ENCODE measurements around the gene LTBP1. TPM values are rescaled to one million over a fixed set of nuclear protein-coding genes. Genes with fewer than 3 reads are reported as not detected.
A peak's percentile ranks its signal among the peaks of the same experiment; 100 is the strongest.
"Not testable (repeated sequence)": the region's sequence is repeated elsewhere in the genome, so short reads cannot be mapped to it uniquely, and the experiment has no call there.

The LTBP1 gene
- total RNA-seq, 1 donor: 33.7 TPM

DNA sequence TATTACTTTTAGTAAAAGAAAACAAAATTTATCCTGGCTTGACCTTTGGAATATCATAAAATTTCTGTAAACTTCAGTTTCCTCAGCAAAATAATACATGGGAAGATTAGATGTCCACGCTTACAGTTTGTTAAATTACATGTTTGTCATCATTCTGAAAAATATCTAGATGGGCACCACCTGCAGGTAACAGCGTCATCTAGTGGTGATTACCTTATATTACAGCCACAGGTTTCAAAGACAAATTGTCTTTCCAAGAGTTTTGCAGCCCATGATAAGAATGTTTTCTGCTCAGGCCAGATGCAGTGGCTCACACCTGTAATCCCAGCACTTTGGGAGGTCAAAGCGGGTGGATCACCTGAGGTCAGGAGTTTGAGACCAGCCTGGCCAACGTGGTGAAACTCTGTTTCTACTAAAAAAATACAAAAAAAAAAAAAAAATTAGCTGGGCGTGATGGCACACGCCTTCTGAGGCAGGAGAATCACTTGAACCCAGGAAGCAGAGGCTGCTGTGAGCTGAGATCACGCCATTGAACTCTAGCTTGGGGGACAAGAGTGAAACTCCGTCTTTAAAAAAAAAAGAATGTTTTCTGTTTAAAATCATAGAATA, 433.4 kb downstream of the LTBP1 start:
- no peak for DNase-seq (ENCODE audit: low read depth)
- TF ChIP-seq CTCF (IDR thresholded peaks at IDR 0.05; ENCODE audit: insufficient read depth, low read depth, low read length): peak; percentile 65
- no peak overlapping the region for H3K4me3 ChIP-seq (ENCODE audit: low read depth, low read length)

DNA sequence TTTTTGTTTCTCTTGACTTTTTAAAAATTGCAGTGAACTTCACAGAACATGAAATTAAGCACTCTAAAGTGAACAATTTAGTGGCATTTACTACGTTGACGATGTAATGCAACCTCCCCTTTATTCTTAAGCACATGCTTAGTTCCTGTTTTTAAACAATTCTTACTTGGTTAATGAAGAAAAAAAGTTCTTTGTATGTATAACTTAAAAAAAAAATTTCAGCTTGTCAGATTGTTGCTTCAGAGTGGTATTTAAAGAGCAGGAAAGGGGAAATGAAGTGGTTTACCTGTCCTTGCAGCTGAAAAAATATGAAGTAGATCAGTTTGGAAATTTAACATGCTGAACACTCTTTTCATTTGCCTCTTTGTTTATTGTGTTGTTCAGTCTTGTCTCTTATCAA, 434.0 kb downstream of the LTBP1 start:
- H3K4me3 ChIP-seq (ENCODE audit: low read depth, low read length): no peak overlapping the region
- TF ChIP-seq CTCF (IDR thresholded peaks at IDR 0.05; ENCODE audit: insufficient read depth, low read depth, low read length): no peak
- no peak for DNase-seq (ENCODE audit: low read depth)

- no peak for DNase-seq (ENCODE audit: low read depth)
- no peak for TF ChIP-seq CTCF (IDR thresholded peaks at IDR 0.05; ENCODE audit: insufficient read depth, low read depth, low read length)
Measured at GRCh38 chr2:33381301-33381858, 434.6 kb downstream of the LTBP1 start.

GRCh38 chr2:33383855-33384598, 437.3 kb downstream of the LTBP1 start:
- DNase-seq (ENCODE audit: low read depth): no peak
- no peak overlapping the region for H3K4me3 ChIP-seq (ENCODE audit: low read depth, low read length)
- TF ChIP-seq CTCF (IDR thresholded peaks at IDR 0.05; ENCODE audit: insufficient read depth, low read depth, low read length): no peak

More at GRCh38 chr2:33381301-33381858, 434.6 kb downstream of the LTBP1 start:
- no peak overlapping the region for H3K4me3 ChIP-seq (ENCODE audit: low read depth, low read length)

DNA sequence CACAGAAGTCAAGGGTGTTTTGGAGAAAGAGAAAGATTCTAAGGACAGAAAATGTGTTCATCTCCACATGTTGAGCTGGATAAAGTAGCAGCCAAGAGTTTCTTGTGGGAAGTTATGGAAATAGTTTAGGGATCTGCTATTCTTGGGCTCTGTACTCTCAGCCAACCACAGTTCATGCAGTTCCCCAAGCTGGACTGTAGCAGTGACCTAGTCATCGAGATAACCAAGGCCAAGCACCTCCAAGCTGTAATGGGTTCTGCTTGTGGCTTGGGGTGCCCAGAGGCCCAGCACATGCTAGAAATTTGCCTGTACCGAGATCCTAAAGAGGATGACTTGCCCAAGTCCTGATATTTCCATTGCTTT, 437.8 kb downstream of the LTBP1 start:
- no peak for DNase-seq (ENCODE audit: low read depth)

DNA sequence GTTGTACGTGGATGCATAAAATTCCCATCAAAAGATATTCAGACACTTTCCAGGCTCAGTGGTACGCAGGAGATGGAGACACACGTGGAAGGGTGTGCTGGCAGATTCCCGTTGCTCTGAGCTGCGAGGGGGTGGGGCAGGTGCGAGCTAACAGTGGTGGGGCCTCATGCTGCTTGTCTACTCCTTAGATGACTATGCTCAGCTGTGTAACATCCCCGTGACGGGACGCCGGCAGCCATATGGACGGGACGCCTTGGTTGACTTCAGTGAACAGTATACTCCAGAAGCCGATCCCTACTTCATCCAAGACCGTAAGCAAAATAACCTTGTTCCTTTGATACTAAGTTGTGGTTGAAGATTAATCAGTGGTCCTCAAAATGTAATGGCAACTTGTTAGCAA, 442.2 kb downstream of the LTBP1 start:
- DNase-seq (ENCODE audit: low read depth): no peak
- no peak for TF ChIP-seq CTCF (IDR thresholded peaks at IDR 0.05; ENCODE audit: insufficient read depth, low read depth, low read length)
- no peak overlapping the region for H3K4me3 ChIP-seq (ENCODE audit: low read depth, low read length)

More for the DNA sequence above, 437.8 kb downstream of the LTBP1 start:
- no peak for TF ChIP-seq CTCF (IDR thresholded peaks at IDR 0.05; ENCODE audit: insufficient read depth, low read depth, low read length)
- H3K4me3 ChIP-seq (ENCODE audit: low read depth, low read length): no peak overlapping the region

- DNase-seq (ENCODE audit: low read depth); H3K4me3 ChIP-seq (ENCODE audit: low read depth, low read length): not testable (repeated sequence)
Measured at GRCh38 chr2:33389695-33390094, 442.9 kb downstream of the LTBP1 start.
